ENCODE data around the gene SLC9A9.

DNA sequence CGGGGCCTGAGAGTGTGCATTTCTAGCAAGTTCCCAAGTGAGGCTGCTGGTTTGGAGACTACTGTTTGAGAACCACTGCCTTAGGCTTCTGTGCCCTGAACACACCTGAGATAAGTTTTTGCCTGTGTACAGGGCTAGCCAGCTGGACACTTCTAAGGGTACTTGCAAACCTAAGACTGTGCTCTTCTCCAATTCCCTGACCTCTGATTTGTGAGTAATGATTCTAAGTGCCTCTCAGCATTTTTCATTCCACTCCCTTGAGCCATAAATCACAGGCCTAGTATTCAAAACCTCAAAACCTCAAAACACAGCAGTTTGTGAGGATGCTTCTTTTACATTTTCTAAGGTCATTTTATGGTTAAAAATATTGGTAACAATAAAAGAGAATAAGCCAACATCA lies 580.3 kb downstream of the SLC9A9 start:
- TF ChIP-seq FOXM1 (IDR thresholded peaks at IDR 0.05; ENCODE audit: low read depth): no peak
- TF ChIP-seq, protein P1, sequence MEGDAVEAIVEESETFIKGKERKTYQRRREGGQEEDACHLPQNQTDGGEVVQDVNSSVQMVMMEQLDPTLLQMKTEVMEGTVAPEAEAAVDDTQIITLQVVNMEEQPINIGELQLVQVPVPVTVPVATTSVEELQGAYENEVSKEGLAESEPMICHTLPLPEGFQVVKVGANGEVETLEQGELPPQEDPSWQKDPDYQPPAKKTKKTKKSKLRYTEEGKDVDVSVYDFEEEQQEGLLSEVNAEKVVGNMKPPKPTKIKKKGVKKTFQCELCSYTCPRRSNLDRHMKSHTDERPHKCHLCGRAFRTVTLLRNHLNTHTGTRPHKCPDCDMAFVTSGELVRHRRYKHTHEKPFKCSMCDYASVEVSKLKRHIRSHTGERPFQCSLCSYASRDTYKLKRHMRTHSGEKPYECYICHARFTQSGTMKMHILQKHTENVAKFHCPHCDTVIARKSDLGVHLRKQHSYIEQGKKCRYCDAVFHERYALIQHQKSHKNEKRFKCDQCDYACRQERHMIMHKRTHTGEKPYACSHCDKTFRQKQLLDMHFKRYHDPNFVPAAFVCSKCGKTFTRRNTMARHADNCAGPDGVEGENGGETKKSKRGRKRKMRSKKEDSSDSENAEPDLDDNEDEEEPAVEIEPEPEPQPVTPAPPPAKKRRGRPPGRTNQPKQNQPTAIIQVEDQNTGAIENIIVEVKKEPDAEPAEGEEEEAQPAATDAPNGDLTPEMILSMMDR (IDR thresholded peaks at IDR 0.05): no peak
- no peak for TF ChIP-seq EP300 (IDR thresholded peaks at IDR 0.05; ENCODE audit: borderline replicate concordance in 1 of 2, low read depth in 1 of 2, low read length in 1 of 2)
- no peak for TF ChIP-seq RXRA (IDR thresholded peaks at IDR 0.05; ENCODE audit: borderline replicate concordance, low read depth)
- TF ChIP-seq, protein P2, sequence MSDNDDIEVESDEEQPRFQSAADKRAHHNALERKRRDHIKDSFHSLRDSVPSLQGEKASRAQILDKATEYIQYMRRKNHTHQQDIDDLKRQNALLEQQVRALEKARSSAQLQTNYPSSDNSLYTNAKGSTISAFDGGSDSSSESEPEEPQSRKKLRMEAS (IDR thresholded peaks at IDR 0.05; ENCODE audit: low read depth): no peak
- TF ChIP-seq, protein P3, sequence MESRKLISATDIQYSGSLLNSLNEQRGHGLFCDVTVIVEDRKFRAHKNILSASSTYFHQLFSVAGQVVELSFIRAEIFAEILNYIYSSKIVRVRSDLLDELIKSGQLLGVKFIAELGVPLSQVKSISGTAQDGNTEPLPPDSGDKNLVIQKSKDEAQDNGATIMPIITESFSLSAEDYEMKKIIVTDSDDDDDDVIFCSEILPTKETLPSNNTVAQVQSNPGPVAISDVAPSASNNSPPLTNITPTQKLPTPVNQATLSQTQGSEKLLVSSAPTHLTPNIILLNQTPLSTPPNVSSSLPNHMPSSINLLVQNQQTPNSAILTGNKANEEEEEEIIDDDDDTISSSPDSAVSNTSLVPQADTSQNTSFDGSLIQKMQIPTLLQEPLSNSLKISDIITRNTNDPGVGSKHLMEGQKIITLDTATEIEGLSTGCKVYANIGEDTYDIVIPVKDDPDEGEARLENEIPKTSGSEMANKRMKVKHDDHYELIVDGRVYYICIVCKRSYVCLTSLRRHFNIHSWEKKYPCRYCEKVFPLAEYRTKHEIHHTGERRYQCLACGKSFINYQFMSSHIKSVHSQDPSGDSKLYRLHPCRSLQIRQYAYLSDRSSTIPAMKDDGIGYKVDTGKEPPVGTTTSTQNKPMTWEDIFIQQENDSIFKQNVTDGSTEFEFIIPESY (IDR thresholded peaks at IDR 0.05; ENCODE audit: borderline replicate concordance, low read depth): no peak
- peak; percentile 37; the same call in 1 of the 2 replicates for TF ChIP-seq TCF12 (IDR thresholded peaks at IDR 0.05)
- no peak for TF ChIP-seq YY1 (IDR thresholded peaks at IDR 0.05; ENCODE audit: low read depth)
- TF ChIP-seq RAD21 (IDR thresholded peaks at IDR 0.05; ENCODE audit: low read length): no peak
- no peak for TF ChIP-seq RCOR1 (IDR thresholded peaks at IDR 0.05; ENCODE audit: low read length)
- no peak for TF ChIP-seq POLR2AphosphoS5 (IDR thresholded peaks at IDR 0.05; ENCODE audit: low read depth, low read length)
- no peak for TF ChIP-seq SMC3 (IDR thresholded peaks at IDR 0.05; ENCODE audit: low read depth, low read length)
- no peak for TF ChIP-seq EZH2phosphoT487 (IDR thresholded peaks at IDR 0.05; ENCODE audit: borderline replicate concordance, low read depth)

Data from SK-N-SH (cell line).